Effector CD4-positive, alpha-beta T cell (primary cell): ENCODE measurements around the gene REX1BD.
"Not testable (repeated sequence)": the region's sequence is repeated elsewhere in the genome, so short reads cannot be mapped to it uniquely, and the experiment has no call there.

ENCODE experiments used
- DNase-seq: peaks from one replicate; pipeline ENCODE4 v3.0.0-alpha.2; 2020
- total RNA-seq: gene quantifications from one replicate; lab custom pipeline; 2026; lab: John Stamatoyannopoulos, UW

Gene REX1BD
- 68.5 reads per million, percentile 75 among the genes with 10 or more reads in this experiment for total RNA-seq

GRCh38 chr19:18588611-18589379 lies at the start of gene REX1BD:
REX1BD (plus strand) TSS chr19:18588798; CDS start chr19:18588802, 4 bp downstream.
- peak; percentile 85 for DNase-seq

- DNase-seq, result no peak
Observed at GRCh38 chr19:18539372-18539771, 49.2 kb upstream of the REX1BD start.

- DNase-seq, result not testable (repeated sequence)
Observed at GRCh38 chr19:18540200-18540599, 48.4 kb upstream of the REX1BD start.

GRCh38 chr19:18541258-18541991 lies 47.2 kb upstream of the REX1BD start:
- DNase-seq, result no peak

- no peak for DNase-seq
Observed at GRCh38 chr19:18541992-18542940, 46.3 kb upstream of the REX1BD start.

- peak; percentile 93 for DNase-seq
Observed at GRCh38 chr19:18542941-18543813, 45.4 kb upstream of the REX1BD start, which contains the start of gene FKBP8. FKBP8 (minus strand) TSS chr19:18543573; CDS start chr19:18541970, 1,603 bp downstream.

GRCh38 chr19:18543814-18544475 lies 44.7 kb upstream of the REX1BD start:
- peak; percentile 70 for DNase-seq

GRCh38 chr19:18551631-18552030 lies 37.0 kb upstream of the REX1BD start:
- DNase-seq, result no peak

- peak; percentile 98 for DNase-seq
Observed at GRCh38 chr19:18557411-18558201, 31.0 kb upstream of the REX1BD start, which contains the start of gene KXD1. KXD1 (plus strand) TSS chr19:18557870; CDS start chr19:18562057, 4,187 bp downstream.

- DNase-seq, result no peak
Observed at GRCh38 chr19:18558202-18558555, 30.4 kb upstream of the REX1BD start.

GRCh38 chr19:18558604-18559003 lies 30.0 kb upstream of the REX1BD start:
- no peak for DNase-seq

- no peak for DNase-seq
Observed at GRCh38 chr19:18559685-18560084, 28.9 kb upstream of the REX1BD start.

GRCh38 chr19:18562086-18562485 lies 26.5 kb upstream of the REX1BD start:
- no peak for DNase-seq

GRCh38 chr19:18566953-18567352 lies 21.6 kb upstream of the REX1BD start:
- no peak for DNase-seq

GRCh38 chr19:18568367-18568766 lies 20.2 kb upstream of the REX1BD start:
- DNase-seq, result no peak

GRCh38 chr19:18571564-18572344 lies 16.8 kb upstream of the REX1BD start, which contains the start of gene UBA52:
UBA52 (plus strand) TSS chr19:18571857; CDS start chr19:18573301, 1,444 bp downstream.
- peak; percentile 99 for DNase-seq

GRCh38 chr19:18574691-18575291 lies 13.8 kb upstream of the REX1BD start:
- no peak for DNase-seq

- no peak for DNase-seq
Observed at GRCh38 chr19:18576383-18576782, 12.2 kb upstream of the REX1BD start.
